CD14-positive monocyte (primary cell): ENCODE results near the gene TPM1. TPM values are rescaled to one million over a fixed set of nuclear protein-coding genes. Genes with fewer than 3 reads are reported as not detected.

Source experiments
- DNase-seq, 3 donors: peaks; one replicate each; pipeline ENCODE4 v3.0.0-alpha.2; 2011 to 2022
- H2AFZ ChIP-seq: 2 replicates; pipeline ENCODE4 v1.6.0; 2012; ENCODE audit warnings: mild to moderate bottlenecking, low read depth, low read length, inconsistent platforms; ENCODE audit not compliant: insufficient read depth, poor library complexity, severe bottlenecking
- H3K27ac ChIP-seq, 2 donors: 1 replicate in 1 of 2; 2 replicates in 1 of 2; pipeline ENCODE4 v1.5.1; 2012 to 2013; ENCODE audit warnings: low read length in 2 of 2, control low read depth in 1 of 2, inconsistent platforms in 1 of 2, low read depth in 1 of 2, mild to moderate bottlenecking in 1 of 2
- H3K27me3 ChIP-seq, 2 donors: one replicate each; pipeline versions ENCODE4 v1.6.0 to v1.6.1; 2011 to 2013; ENCODE audit warnings: low read length in 2 of 2; ENCODE audit not compliant: control insufficient read depth in 2 of 2, insufficient read depth in 2 of 2
- H3K36me3 ChIP-seq, 2 donors: replicated peaks in 1 of 2; 1 replicate in 1 of 2; 2 replicates in 1 of 2; pipeline versions ENCODE4 v1.5.1 to v1.6.1; 2012 to 2013; ENCODE audit warnings: low read length in 2 of 2, control low read depth in 1 of 2, inconsistent platforms in 1 of 2, mild to moderate bottlenecking in 1 of 2; ENCODE audit not compliant: insufficient read depth in 2 of 2, control insufficient read depth in 1 of 2
- H3K4me1 ChIP-seq, 2 donors: 1 replicate in 1 of 2; 2 replicates in 1 of 2; pipeline versions ENCODE4 v1.5.1 to v1.6.1; 2012 to 2013; ENCODE audit warnings: low read length in 2 of 2, control low read depth in 1 of 2, inconsistent platforms in 1 of 2, mild to moderate bottlenecking in 1 of 2, moderate library complexity in 1 of 2; ENCODE audit not compliant: insufficient read depth in 2 of 2, control insufficient read depth in 1 of 2
- H3K4me2 ChIP-seq: replicated peaks from 2 replicates; pipeline ENCODE3; 2012; ENCODE audit warnings: low read length, moderate library complexity, mild to moderate bottlenecking; ENCODE audit not compliant: poor library complexity, severe bottlenecking; ENCODE audit errors: extremely low read depth
- H3K4me3 ChIP-seq, 3 experiments: fragments of 200-600 bp in 1 of 3; sonication (generic) in 1 of 3; replicated peaks in 1 of 3; 1 replicate in 2 of 3; 2 replicates in 1 of 3; pipeline ENCODE4 v1.5.1; 2011 to 2013; ENCODE audit warnings: low read length in 3 of 3, mild to moderate bottlenecking in 3 of 3, control low read depth in 2 of 3, low read depth in 2 of 3, inconsistent platforms in 1 of 3, moderate library complexity in 1 of 3
- H3K79me2 ChIP-seq: 2 replicates; pipeline ENCODE4 v1.6.0; 2012; ENCODE audit warnings: mild to moderate bottlenecking, control low read depth, inconsistent platforms, low read length, moderate library complexity; ENCODE audit not compliant: insufficient read depth
- H3K9ac ChIP-seq: 2 replicates; pipeline ENCODE4 v1.6.0; 2017; ENCODE audit warnings: low read length, mild to moderate bottlenecking; ENCODE audit not compliant: insufficient read depth, poor library complexity, severe bottlenecking
- H3K9me3 ChIP-seq, 2 donors: replicated peaks in 1 of 2; 1 replicate in 1 of 2; 2 replicates in 1 of 2; pipeline versions ENCODE4 v1.5.1 to v1.6.1; 2012 to 2013; ENCODE audit warnings: low read length in 2 of 2, control low read depth in 1 of 2; ENCODE audit not compliant: control insufficient read depth in 1 of 2, insufficient read depth in 1 of 2
- H4K20me1 ChIP-seq: 2 replicates; pipeline ENCODE4 v1.6.0; 2012; ENCODE audit warnings: mild to moderate bottlenecking, low read length, control low read depth, moderate library complexity; ENCODE audit not compliant: insufficient read depth
- H3K27ac Mint-ChIP-seq, 7 donors: one replicate each; pipeline ENCODE4 v1.8.0; 2020; ENCODE audit warnings: mild to moderate bottlenecking in 7 of 7, mixed read lengths in 7 of 7, moderate library complexity in 6 of 7, inconsistent platforms in 2 of 7
- H3K27me3 Mint-ChIP-seq, 3 donors: one replicate each; pipeline ENCODE4 v1.8.0; 2021 to 2022; ENCODE audit warnings: low read depth in 3 of 3, mild to moderate bottlenecking in 3 of 3, mixed read lengths in 3 of 3, moderate library complexity in 3 of 3, inconsistent platforms in 1 of 3
- H3K36me3 Mint-ChIP-seq, 2 donors: one replicate each; pipeline ENCODE4 v1.8.0; 2020; ENCODE audit warnings: mixed read lengths in 2 of 2, inconsistent platforms in 1 of 2, mild to moderate bottlenecking in 1 of 2
- H3K4me1 Mint-ChIP-seq: one replicate; pipeline ENCODE4 v1.8.0; 2020; ENCODE audit warnings: mild to moderate bottlenecking, mixed read lengths
- H3K4me3 Mint-ChIP-seq, 2 donors: one replicate each; pipeline ENCODE4 v1.8.0; 2020; ENCODE audit warnings: mild to moderate bottlenecking in 2 of 2, mixed read lengths in 2 of 2, moderate library complexity in 1 of 2
- H3K9me3 Mint-ChIP-seq, 7 donors: one replicate each; pipeline ENCODE4 v1.8.0; 2020 to 2022; ENCODE audit warnings: mixed read lengths in 7 of 7, mild to moderate bottlenecking in 6 of 7, moderate library complexity in 6 of 7, inconsistent platforms in 2 of 7
- CTCF ChIP-seq: fragments of 200-600 bp; IDR thresholded peaks from one replicate; pipeline ENCODE4 v1.8.0; 2022; ENCODE audit warnings: antibody characterized with exemption, mild to moderate bottlenecking
- WGBS: methylation state at CpG from one replicate; pipeline ENCODE4 v1.1.5; 2013; ENCODE audit warnings: missing lambda C conversion rate; ENCODE audit not compliant: insufficient coverage; 5-methylcytosine and 5-hydroxymethylcytosine counted together
- intact Hi-C, 2 donors: fragments of 100-400 bp; cut with micrococcal nuclease; formaldehyde crosslinking; loops; one replicate each; pipeline versions ENCODE4 v1.15.0 to v1.15.1; 2023
- polyA plus RNA-seq, 3 donors: library from polyadenylated mRNA; depleted of rRNA in 1 of 3; unstranded in 2 of 3; stranded (reverse) in 1 of 3; fragments of 300-500 nt in 2 of 3; fragments of >200 nt in 1 of 3; fragmentation: Illumina TruSeq in 2 of 3; gene quantifications; 1 replicate in 2 of 3; 2 replicates in 1 of 3; pipeline ENCODE4 v1.2.3, GENCODE V29; 2012 to 2021

TPM1 gene
- polyA plus RNA-seq, 3 donors = 11.7 to 15.9 (median 11.9) TPM

GRCh38 chr15:63022663-63023062 lies 19.9 kb upstream of the TPM1 start:
- intact Hi-C loops = no loop called here
- Histone ChIP-seq H3K79me2 (no peaks in the 10 kb centered on the region), H3K4me1 (no peaks in the 10 kb centered on the region), H3K36me3 (no peaks in the 10 kb centered on the region), H3K9ac (no peak overlapping the region), H3K27ac (no peak overlapping the region), H4K20me1 (no peaks in the 10 kb centered on the region), H3K4me3 (no peak overlapping the region), H3K9me3 (no peaks in the 10 kb centered on the region), H3K27me3 (peaks cover 0 to 4% of the 10 kb centered on the region in 2 donors), H2AFZ (no peak overlapping the region), H3K4me2 (no peak overlapping the region)
- H3K36me3 Mint-ChIP-seq = peaks cover 0 to 1% of the 10 kb centered on the region in 2 donors
- no peaks in the 10 kb centered on the region for H3K4me1 Mint-ChIP-seq
- peaks cover 5 to 8% (median 5%) of the 10 kb centered on the region in 3 donors for H3K27me3 Mint-ChIP-seq
- H3K9me3 Mint-ChIP-seq = peaks cover 0 to 3% (median 0%) of the 10 kb centered on the region in 7 donors
- H3K27ac Mint-ChIP-seq = no peak overlapping the region
- TF ChIP-seq CTCF = no peak
- H3K4me3 Mint-ChIP-seq = no peak overlapping the region
- no peak for DNase-seq

- no CpG with 5 or more reads among the region's 3 CpGs for WGBS
- Histone ChIP-seq H3K79me2 (no peaks in the 10 kb centered on the region), H3K27me3 (peaks cover 0 to 4% of the 10 kb centered on the region in 2 donors), H3K9me3 (no peaks in the 10 kb centered on the region), H3K36me3 (no peaks in the 10 kb centered on the region), H3K4me3 (no peak overlapping the region), H3K4me2 (no peak overlapping the region), H2AFZ (no peak overlapping the region), H3K27ac (no peak overlapping the region), H3K4me1 (no peaks in the 10 kb centered on the region), H4K20me1 (no peaks in the 10 kb centered on the region), H3K9ac (no peak overlapping the region)
- H3K27me3 Mint-ChIP-seq = peaks cover 5 to 10% (median 7%) of the 10 kb centered on the region in 3 donors
- DNase-seq = no peak
- TF ChIP-seq CTCF = no peak
- no peak overlapping the region for H3K27ac Mint-ChIP-seq
- no peaks in the 10 kb centered on the region for H3K4me1 Mint-ChIP-seq
- no peak overlapping the region for H3K4me3 Mint-ChIP-seq
- peaks cover 0 to 1% of the 10 kb centered on the region in 2 donors for H3K36me3 Mint-ChIP-seq
- H3K9me3 Mint-ChIP-seq = peaks cover 0 to 3% (median 0%) of the 10 kb centered on the region in 7 donors
- intact Hi-C loops = no loop called here
These were observed 19.1 kb upstream of the TPM1 start for GRCh38 chr15:63023351-63023945.
